Lower leg skin (tissue), 4 donors: Measurements from ENCODE around the gene LY6G6D. TPM values are rescaled to one million over a fixed set of nuclear protein-coding genes. Genes with fewer than 3 reads are reported as not detected.
"Not testable (repeated sequence)": the region's sequence is repeated elsewhere in the genome, so short reads cannot be mapped to it uniquely, and the experiment has no call there.

Source experiments
- DNase-seq, 2 donors: peaks; one replicate each; pipeline ENCODE4 v3.0.0-alpha.2; 2019; ENCODE audit warnings: low spot score in 2 of 2
- H3K4me3 ChIP-seq: fragments of 200-600 bp; sonication (generic); 2 replicates; pipeline ENCODE4 v1.5.1; 2017; ENCODE audit warnings: mild to moderate bottlenecking, low read depth; ENCODE audit not compliant: poor library complexity, severe bottlenecking
- CTCF ChIP-seq, 3 donors: fragments of 450-650 bp; IDR thresholded peaks; one replicate each; pipeline ENCODE4 v1.5.1; 2016; ENCODE audit warnings: antibody characterized with exemption in 3 of 3, mild to moderate bottlenecking in 3 of 3, moderate library complexity in 2 of 3
- POLR2A ChIP-seq, 2 donors: fragments of 450-650 bp; IDR thresholded peaks; one replicate each; pipeline ENCODE4 v1.6.1; 2016 to 2017; ENCODE audit warnings: antibody characterized with exemption in 2 of 2, mild to moderate bottlenecking in 1 of 2, moderate library complexity in 1 of 2
- WGBS, 2 donors: methylation state at CpG; one replicate each; pipeline ENCODE4 v1.1.5; 2018; 5-methylcytosine and 5-hydroxymethylcytosine counted together
- intact Hi-C: fragments of 100-400 bp; cut with DNase I; formaldehyde crosslinking; loops from one replicate; pipeline ENCODE4 v1.15.0; 2023; ENCODE audit warnings: low total_unique reads
- total RNA-seq, 4 donors: library from RNA; depleted of rRNA; stranded (reverse); fragments of >200 nt; gene quantifications; one replicate each; pipeline ENCODE4 v1.1.0, GENCODE V29; 2016

The LY6G6D gene
- total RNA-seq, 4 donors from 2014 or later: 9.5 TPM; not detected in 3

DNA sequence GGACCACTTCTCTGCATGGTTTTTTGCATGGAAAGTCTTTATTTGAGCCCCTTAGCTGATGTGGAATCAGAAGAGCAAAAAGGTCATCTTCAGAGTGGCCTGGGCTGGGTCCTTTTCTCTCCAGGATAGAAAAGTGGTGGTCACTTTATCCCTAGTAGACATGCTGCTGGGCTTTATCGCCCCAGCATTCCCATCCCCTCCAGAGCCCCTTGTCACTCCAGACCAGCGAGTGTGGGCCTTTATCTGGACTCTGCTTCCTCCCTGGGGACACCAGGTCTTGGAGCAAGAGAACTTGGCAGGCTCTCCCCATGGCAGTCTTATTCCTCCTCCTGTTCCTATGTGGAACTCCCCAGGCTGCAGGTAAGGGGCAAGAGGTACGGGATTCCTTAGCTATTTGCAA lies 8.5 kb upstream of the LY6G6D start, which contains the start of gene LY6G6F:
LY6G6F (plus strand) TSS at position 268 of the 400 bp plus-strand sequence; CDS start at position 309, 41 bp downstream.
- no peak for TF ChIP-seq CTCF (IDR thresholded peaks at IDR 0.05)
- TF ChIP-seq POLR2A (IDR thresholded peaks at IDR 0.05): no peak
- 64 to 65% methylated on average over 3 of the region's 3 CpGs for WGBS, 2 donors
- DNase-seq: no peak
- intact Hi-C loops: no loop called here
- no peak within 1 kb of the TSS for H3K4me3 ChIP-seq

DNA sequence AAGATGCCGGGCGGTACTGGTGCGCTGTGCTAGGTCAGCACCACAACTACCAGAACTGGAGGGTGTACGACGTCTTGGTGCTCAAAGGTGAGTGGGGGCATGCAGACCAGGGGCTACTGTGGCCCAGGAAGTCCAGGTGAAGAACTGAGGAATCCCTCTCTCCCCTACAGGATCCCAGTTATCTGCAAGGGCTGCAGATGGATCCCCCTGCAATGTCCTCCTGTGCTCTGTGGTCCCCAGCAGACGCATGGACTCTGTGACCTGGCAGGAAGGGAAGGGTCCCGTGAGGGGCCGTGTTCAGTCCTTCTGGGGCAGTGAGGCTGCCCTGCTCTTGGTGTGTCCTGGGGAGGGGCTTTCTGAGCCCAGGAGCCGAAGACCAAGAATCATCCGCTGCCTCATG lies 7.4 kb upstream of the LY6G6D start:
- 75 to 93% methylated on average over 10 of the region's 10 CpGs for WGBS, 2 donors
- TF ChIP-seq POLR2A (IDR thresholded peaks at IDR 0.05): no peak
- H3K4me3 ChIP-seq: no peak overlapping the region
- no peak for DNase-seq
- intact Hi-C loops: no loop called here

DNA sequence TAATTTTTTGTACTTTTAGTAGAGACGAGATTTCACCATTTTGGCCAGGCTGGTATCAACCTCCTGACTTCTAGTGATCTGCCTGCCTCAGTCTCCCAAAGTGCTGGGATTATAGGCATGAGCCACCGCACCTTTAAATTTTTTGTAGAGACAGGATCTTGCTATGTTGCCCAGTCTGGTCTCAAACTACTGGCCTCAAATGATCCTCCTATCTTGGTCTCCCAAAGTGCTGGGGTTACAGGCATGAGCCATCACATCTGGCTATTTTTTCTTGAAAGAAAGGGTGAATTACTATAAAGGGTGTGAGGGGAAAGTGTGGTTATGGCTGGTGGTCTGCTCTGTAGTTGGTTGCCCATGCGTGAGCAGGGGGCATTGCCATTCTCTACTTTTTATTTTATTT lies 6.9 kb upstream of the LY6G6D start:
- DNase-seq: no peak
- no peak for TF ChIP-seq POLR2A (IDR thresholded peaks at IDR 0.05)
- no peak for TF ChIP-seq CTCF (IDR thresholded peaks at IDR 0.05)
- 89 to 93% methylated on average over 3 of the region's 3 CpGs for WGBS, 2 donors
- intact Hi-C loops: no loop called here
- H3K4me3 ChIP-seq: no peak overlapping the region

DNA sequence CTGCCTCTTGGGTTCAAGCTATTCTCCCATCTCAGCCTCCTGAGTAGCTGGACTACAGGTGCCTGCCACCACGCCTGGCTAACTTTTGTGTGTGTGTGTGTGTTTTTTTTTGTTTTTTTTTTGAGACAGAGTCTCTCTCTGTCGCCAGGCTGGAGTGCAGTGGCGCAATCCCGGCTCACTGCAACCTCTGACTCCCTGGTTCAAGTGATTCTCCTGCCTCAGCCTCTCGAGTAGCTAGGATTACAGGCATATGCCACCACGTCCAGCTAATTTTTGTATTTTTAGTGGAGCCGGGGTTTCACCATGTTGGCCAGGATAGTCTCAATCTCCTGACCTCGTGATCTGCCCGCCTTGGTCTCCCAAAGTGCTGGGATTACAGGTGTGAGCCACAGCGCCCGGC lies 6.0 kb upstream of the LY6G6D start:
- H3K4me3 ChIP-seq, intact Hi-C loops, DNase-seq: not testable (repeated sequence)
- 89 to 92% methylated on average over 11 of the region's 11 CpGs for WGBS, 2 donors

DNA sequence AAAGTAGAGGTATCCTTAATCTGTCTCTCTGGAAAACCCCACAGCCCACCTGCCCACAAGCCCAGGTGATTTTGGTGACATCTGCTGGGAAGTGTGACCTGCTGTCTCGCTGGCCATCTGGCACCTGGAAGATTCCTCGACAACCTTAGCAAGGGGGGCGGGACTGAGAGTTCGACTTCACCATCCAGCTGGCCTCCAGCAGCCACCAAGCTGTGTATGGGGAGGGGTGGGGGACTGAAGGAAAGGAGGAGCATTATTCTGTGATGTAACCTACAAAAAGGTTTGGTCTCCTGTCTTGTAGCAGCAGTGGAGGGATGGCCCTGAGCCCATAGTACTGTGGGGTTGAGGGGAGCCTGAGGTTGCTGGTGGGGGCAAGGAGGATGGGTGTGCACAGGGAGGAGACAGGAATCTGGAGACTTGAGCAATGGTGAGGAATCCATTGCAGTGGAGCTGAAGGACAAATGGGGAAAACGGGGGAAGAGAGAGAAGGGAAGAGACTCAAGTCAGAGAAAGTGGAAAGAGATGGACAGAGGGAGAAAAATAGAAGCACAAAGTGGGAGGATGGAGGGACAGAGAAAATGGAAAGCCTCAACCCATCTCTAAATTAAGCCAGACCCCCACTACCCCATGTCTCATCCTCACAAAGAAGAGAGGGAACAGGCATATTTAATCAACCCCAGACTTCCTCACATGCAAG lies 4.5 kb upstream of the LY6G6D start:
- intact Hi-C loops: no loop called here
- 63 to 68% methylated on average over 5 of the region's 5 CpGs for WGBS, 2 donors
- H3K4me3 ChIP-seq: no peak overlapping the region
- no peak for DNase-seq
- TF ChIP-seq CTCF (IDR thresholded peaks at IDR 0.05) (no peak), POLR2A (IDR thresholded peaks at IDR 0.05) (no peak)

GRCh38 chr6:31711233-31711632 lies 3.9 kb upstream of the LY6G6D start:
- 18 to 29% methylated on average over 4 to 8 of the region's 8 CpGs for WGBS, 2 donors
- DNase-seq: no peak
- intact Hi-C loops: no loop called here
- TF ChIP-seq CTCF (IDR thresholded peaks at IDR 0.05): no peak
- no peak for TF ChIP-seq POLR2A (IDR thresholded peaks at IDR 0.05)
- H3K4me3 ChIP-seq: no peak overlapping the region

GRCh38 chr6:31712296-31712695 lies 2.9 kb upstream of the LY6G6D start:
- intact Hi-C loops: no loop called here
- no peak for DNase-seq
- H3K4me3 ChIP-seq: no peak overlapping the region
- no peak for TF ChIP-seq POLR2A (IDR thresholded peaks at IDR 0.05)
- no peak for TF ChIP-seq CTCF (IDR thresholded peaks at IDR 0.05)
- WGBS, 2 donors: 54 to 61% methylated on average over 8 of the region's 8 CpGs
